ENCODE data around the gene AGXT. TPM values are rescaled to one million over a fixed set of nuclear protein-coding genes. Genes with fewer than 3 reads are reported as not detected.

Gene AGXT
- total RNA-seq, 4 donors from 2014 or later, result 1.5 TPM; not detected in 3

DNA sequence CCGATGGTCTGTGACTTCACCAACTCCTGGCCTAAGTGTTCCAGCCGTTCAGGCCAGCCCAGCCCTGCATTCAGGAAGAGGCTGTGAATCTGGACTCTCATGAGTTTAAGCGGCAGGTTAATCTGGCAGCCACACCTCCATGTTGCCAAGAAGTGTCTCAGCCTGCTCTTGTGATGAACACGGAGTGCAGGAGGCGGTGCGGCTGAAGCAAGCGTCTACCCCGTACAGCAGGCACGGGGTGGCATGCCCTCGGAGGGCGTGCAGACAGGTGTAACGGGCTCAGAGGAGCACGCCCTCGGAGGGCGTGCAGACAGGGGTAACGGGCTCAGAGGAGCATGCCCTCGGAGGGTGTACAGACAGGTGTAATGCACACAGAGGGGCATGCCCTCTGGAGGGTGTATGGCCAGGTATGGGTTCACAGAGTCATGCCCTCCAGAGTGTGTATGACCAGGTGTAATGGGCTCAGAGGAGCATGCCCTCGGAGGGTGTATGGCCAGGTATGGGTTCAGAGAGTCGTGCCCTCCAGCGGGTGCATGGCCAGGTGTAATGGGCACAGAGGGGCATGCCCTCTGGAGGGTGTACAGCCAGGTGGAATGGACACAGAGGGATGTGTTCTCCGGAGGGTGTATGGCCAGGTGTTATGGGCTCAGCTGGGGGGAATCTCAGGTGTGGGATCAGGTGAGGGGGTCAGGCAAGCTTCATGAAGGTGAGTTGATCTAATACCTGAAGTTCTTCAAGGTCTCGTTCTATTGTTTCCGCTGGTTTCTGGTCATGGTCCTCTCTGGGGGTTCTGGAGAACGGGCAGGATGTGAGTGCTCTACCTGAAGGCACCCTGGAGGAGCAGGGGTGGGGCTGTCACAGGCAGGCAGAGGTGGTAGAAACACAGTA lies 60.1 kb downstream of the AGXT start:
- H3K4me3 ChIP-seq, result no peak overlapping the region
- no peak overlapping the region for H3K27ac ChIP-seq
- H3K27me3 ChIP-seq, result no peaks in the 10 kb centered on the region
- DNase-seq, result peak in 1 of 3 donors; percentile 33
- H3K36me3 ChIP-seq, result no peaks in the 10 kb centered on the region
- H3K9me3 ChIP-seq, result no peaks in the 10 kb centered on the region
- TF ChIP-seq CTCF (IDR thresholded peaks at IDR 0.05), result no peak
- no peak for TF ChIP-seq POLR2A (IDR thresholded peaks at IDR 0.05)
- no peaks in the 10 kb centered on the region for H3K4me1 ChIP-seq

- no peaks in the 10 kb centered on the region for H3K4me1 ChIP-seq
- no peak overlapping the region for H3K27ac ChIP-seq
- TF ChIP-seq POLR2A (IDR thresholded peaks at IDR 0.05) (no peak), CTCF (IDR thresholded peaks at IDR 0.05) (no peak)
- H3K27me3 ChIP-seq, result no peaks in the 10 kb centered on the region
- H3K36me3 ChIP-seq, result no peaks in the 10 kb centered on the region
- H3K4me3 ChIP-seq, result no peak overlapping the region
- H3K9me3 ChIP-seq, result no peaks in the 10 kb centered on the region
- peak in 1 of 3 donors; percentile 25 for DNase-seq
Measured at GRCh38 chr2:240929364-240930095, 60.9 kb downstream of the AGXT start.

Other genes starting within 250 kb of the AGXT start
- gene GPR35, start 243.3 kb upstream of the AGXT start, total RNA-seq, result 100 to 1,000 TPM in 3 of 4 donors, 10 to 100 TPM in 1; 61.1 to 341 (median 261) TPM
- gene AQP12B, start 185.9 kb upstream of the AGXT start, total RNA-seq, result 1 to 10 TPM in 3 of 4 donors, not detected in 1; 1.9 to 9.6 (median 2.5) TPM
- gene AQP12A, start 177.0 kb upstream of the AGXT start, total RNA-seq, result 1 to 10 TPM in 1 of 4 donors, not detected in 3; 9.2 TPM
- gene KIF1A, start 48.6 kb upstream of the AGXT start, total RNA-seq, result 1 to 10 TPM in 3 of 4 donors, under 1 TPM in 1; 0.83 to 6.0 (median 2.0) TPM
- gene MAB21L4, start 27.3 kb downstream of the AGXT start, total RNA-seq, result 1 to 10 TPM in 3 of 4 donors, not detected in 1; 2.1 to 6.1 (median 3.7) TPM
- gene CROCC2, start 37.5 kb downstream of the AGXT start, total RNA-seq, result under 1 TPM in 2 of 4 donors, not detected in 2; 0.27 to 0.83 TPM
- gene SNED1, start 129.8 kb downstream of the AGXT start, total RNA-seq, result 10 to 100 TPM in 3 of 4 donors, 1 to 10 TPM in 1; 6.8 to 83.3 (median 25.2) TPM
- gene MTERF4, start 233.5 kb downstream of the AGXT start, total RNA-seq, result 10 to 100 TPM; 28.9 to 55.4 (median 47.9) TPM

Data from Peyer's patch (tissue), 4 donors.